Neutrophil (primary cell): ENCODE results near the gene MDM4.

Experiments used
- H3K27ac ChIP-seq: fragments of 200-600 bp; sonication (generic); 2 replicates; pipeline ENCODE4 v1.5.1; 2016; ENCODE audit warnings: mild to moderate bottlenecking, moderate library complexity
- H3K27me3 ChIP-seq: fragments of 200-600 bp; sonication (generic); 2 replicates; pipeline ENCODE4 v1.6.0; 2016; ENCODE audit warnings: mild to moderate bottlenecking
- H3K36me3 ChIP-seq: fragments of 200-600 bp; sonication (generic); 2 replicates; pipeline ENCODE4 v1.5.1; 2017
- H3K4me1 ChIP-seq, 2 experiments: fragments of 200-600 bp in 1 of 2; sonication (generic) in 1 of 2; 1 replicate in 1 of 2; 2 replicates in 1 of 2; pipeline versions ENCODE4 v1.5.1 to v1.6.1; 2013 to 2016; ENCODE audit warnings: low read depth in 1 of 2, low read length in 1 of 2, mild to moderate bottlenecking in 1 of 2, moderate library complexity in 1 of 2; ENCODE audit not compliant: control insufficient read depth in 1 of 2, insufficient read depth in 1 of 2
- H3K4me3 ChIP-seq, 2 experiments: fragments of 200-600 bp in 1 of 2; sonication (generic) in 1 of 2; 1 replicate in 1 of 2; 2 replicates in 1 of 2; pipeline ENCODE4 v1.5.1; 2013 to 2016; ENCODE audit warnings: low read depth in 1 of 2, low read length in 1 of 2, mild to moderate bottlenecking in 1 of 2, moderate library complexity in 1 of 2
- H3K9me3 ChIP-seq: fragments of 200-600 bp; sonication (generic); 2 replicates; pipeline ENCODE4 v1.5.1; 2016
- TF ChIP-seq, protein P1 (sequence below): fragments of 200-600 bp; sonication (generic); IDR thresholded peaks from 2 replicates; pipeline ENCODE4 v1.5.1; 2016; ENCODE audit warnings: antibody characterized with exemption

MDM4 gene

DNA sequence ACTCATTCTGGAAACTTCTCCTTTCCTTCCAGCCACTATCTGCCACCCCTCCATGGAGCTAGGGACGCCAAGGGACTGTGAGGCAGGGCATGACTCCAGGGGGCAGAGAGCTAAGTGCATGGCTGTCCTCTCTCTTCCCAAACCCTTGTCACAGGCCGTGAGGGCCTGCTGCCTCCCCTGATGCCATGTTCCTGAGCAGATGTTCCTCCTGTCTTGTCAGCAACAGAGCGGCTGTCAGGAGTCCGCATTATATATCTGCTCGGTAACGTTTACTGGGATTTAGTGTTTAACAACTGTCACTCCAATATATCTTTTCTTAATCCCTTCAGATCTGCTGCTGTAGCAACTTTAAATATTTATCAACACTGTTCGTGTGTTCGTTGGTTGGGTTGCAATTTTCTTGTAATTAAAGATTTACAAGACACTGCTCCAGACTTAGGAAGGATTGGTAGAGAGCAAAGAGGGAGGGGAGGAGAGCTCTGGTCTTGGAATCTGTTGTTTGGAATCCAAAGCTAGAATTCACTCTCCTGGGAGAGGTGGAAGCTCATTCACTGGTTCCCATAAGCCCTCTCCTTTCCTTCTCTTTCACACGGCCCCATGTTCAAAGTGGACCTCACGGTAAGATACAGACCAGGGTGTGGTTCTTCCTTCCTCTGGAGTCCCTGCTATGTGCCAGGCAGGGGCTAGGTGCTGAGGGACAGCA, 76.2 kb downstream of the MDM4 start:
- Histone ChIP-seq H3K4me3 (no peak overlapping the region), H3K27me3 (peaks cover 3% of the 10 kb centered on the region), H3K36me3 (no peaks in the 10 kb centered on the region), H3K4me1 (no peaks in the 10 kb centered on the region), H3K27ac (no peak overlapping the region), H3K9me3 (no peaks in the 10 kb centered on the region)
- TF ChIP-seq, protein P1, sequence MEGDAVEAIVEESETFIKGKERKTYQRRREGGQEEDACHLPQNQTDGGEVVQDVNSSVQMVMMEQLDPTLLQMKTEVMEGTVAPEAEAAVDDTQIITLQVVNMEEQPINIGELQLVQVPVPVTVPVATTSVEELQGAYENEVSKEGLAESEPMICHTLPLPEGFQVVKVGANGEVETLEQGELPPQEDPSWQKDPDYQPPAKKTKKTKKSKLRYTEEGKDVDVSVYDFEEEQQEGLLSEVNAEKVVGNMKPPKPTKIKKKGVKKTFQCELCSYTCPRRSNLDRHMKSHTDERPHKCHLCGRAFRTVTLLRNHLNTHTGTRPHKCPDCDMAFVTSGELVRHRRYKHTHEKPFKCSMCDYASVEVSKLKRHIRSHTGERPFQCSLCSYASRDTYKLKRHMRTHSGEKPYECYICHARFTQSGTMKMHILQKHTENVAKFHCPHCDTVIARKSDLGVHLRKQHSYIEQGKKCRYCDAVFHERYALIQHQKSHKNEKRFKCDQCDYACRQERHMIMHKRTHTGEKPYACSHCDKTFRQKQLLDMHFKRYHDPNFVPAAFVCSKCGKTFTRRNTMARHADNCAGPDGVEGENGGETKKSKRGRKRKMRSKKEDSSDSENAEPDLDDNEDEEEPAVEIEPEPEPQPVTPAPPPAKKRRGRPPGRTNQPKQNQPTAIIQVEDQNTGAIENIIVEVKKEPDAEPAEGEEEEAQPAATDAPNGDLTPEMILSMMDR, result no peak

DNA sequence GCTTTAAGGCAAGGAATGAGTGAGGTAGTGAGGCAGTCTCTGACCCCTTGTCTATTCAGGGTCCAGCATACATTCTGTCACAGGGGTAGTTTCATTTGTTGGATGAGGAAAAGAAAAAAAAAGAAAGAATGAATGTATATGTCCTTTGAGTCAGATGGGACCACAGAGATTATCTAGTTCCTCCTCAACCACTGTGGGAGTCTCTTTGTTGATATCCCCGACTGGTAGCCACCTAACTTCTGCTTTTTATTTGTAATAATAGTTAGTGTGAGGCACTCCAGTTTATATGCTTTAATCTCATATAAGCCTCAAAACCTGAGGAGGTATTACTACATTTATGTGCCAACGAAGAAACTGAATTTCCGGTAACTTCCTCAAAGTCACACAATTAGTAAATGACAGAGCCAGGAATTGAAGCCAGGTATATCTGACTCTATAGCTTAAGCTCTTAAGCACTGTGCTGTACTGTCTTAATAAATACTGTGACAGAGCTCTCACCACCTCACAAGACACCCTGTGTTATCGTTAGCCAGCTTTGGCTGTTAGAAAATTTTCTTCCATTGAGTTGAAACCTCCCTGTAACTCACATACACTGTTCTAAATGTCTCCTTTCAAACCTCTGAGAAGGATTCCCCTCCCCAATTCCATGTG, 82.2 kb downstream of the MDM4 start:
- no peaks in the 10 kb centered on the region for H3K36me3 ChIP-seq
- no peak overlapping the region for H3K4me3 ChIP-seq
- peaks cover 3% of the 10 kb centered on the region for H3K27me3 ChIP-seq
- no peaks in the 10 kb centered on the region for H3K9me3 ChIP-seq
- no peaks in the 10 kb centered on the region for H3K4me1 ChIP-seq
- TF ChIP-seq, protein P1, result no peak
- H3K27ac ChIP-seq, result no peak overlapping the region

DNA sequence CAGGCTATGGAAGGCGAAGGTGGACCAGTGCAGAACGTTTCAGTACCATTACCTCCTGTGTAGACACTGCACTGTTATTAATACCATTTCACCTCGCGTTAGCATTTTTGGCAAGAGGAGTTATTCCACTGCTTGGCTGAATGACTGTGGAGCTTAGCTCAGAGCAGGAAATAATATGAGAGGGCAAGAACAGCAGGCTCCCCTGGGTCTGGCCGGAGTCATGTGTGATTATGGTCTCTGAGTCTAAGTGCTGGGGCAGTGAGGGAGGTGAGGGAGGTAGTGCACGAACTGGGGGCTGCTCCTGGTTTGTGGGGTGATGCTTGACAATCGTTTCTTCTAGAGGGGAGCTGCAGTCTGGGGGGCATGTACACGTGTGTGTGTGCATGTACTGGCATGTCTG, 82.9 kb downstream of the MDM4 start:
- H3K36me3 ChIP-seq, result no peaks in the 10 kb centered on the region
- H3K27me3 ChIP-seq, result no peaks in the 10 kb centered on the region
- no peaks in the 10 kb centered on the region for H3K9me3 ChIP-seq
- no peaks in the 10 kb centered on the region for H3K4me1 ChIP-seq
- TF ChIP-seq, protein P1, result no peak
- H3K4me3 ChIP-seq, result no peak overlapping the region
- no peak overlapping the region for H3K27ac ChIP-seq

DNA sequence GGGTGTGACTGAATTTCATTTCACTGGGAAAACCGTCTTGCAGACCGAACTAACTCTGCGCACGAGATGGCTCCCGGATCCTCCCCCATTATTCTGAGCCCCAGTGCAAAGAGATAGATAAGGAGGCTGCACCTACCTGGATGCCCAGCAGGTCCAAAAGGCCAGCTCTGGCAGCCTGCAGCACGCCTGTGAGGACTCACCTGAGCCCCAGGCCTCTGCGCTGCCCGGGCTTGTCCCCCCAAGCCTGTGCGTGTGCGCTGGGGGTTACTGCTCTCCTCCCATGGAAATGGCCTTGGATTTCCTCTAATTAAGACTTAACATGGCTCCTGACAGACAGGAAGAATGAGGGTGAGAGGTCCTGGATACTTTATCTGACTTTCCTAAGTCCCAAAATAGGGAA, 83.4 kb downstream of the MDM4 start:
- Histone ChIP-seq H3K27me3 (no peaks in the 10 kb centered on the region), H3K36me3 (no peaks in the 10 kb centered on the region), H3K27ac (no peak overlapping the region), H3K4me1 (no peaks in the 10 kb centered on the region), H3K4me3 (no peak overlapping the region), H3K9me3 (no peaks in the 10 kb centered on the region)
- TF ChIP-seq, protein P1, result no peak

DNA sequence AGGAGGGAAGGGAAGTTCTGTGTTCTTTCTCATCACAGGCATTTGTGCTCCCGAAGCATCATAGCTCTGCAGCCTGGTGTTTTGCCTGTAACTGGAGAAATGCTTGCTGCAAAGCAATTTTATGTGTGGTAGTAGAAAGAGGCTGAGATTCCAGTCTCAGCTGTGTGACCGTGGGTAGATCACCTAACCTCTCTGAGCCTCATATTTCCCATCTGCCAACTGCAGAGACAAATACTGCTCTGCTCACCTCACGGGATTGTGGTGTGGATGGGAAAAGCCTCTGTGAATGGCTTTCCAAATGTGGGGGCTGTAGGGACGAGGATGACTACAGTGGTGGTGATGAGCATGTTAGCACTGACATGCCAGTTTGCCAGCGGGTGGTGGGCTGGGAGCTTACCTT, 84.0 kb downstream of the MDM4 start:
- Histone ChIP-seq H3K4me1 (no peaks in the 10 kb centered on the region), H3K9me3 (no peaks in the 10 kb centered on the region), H3K27ac (no peak overlapping the region), H3K4me3 (no peak overlapping the region), H3K27me3 (peaks cover under 1% of the 10 kb centered on the region), H3K36me3 (no peaks in the 10 kb centered on the region)
- TF ChIP-seq, protein P1, result no peak
